Keratinocyte (primary cell): ENCODE data around the gene ARID3C. TPM values are rescaled to one million over a fixed set of nuclear protein-coding genes. Genes with fewer than 3 reads are reported as not detected.

Experiments used
- DNase-seq: peaks from one replicate; pipeline ENCODE4 v3.0.0-alpha.2; 2011; ENCODE audit warnings: low read depth, missing footprints, low spot score
- FAIRE-seq: peaks from 2 replicates; lab custom pipeline; 2011; peaks lifted over from hg19 to GRCh38; lab: Jason Lieb, UNC
- H2AFZ ChIP-seq: 2 replicates; pipeline ENCODE4 v1.6.0; 2012; ENCODE audit warnings: low read length, control low read depth, inconsistent platforms; ENCODE audit not compliant: control insufficient read depth
- H3K27ac ChIP-seq: 2 replicates; pipeline ENCODE4 v1.5.1; 2011; ENCODE audit warnings: low read length; ENCODE audit not compliant: control insufficient read depth, insufficient read depth
- H3K27me3 ChIP-seq: 3 replicates; pipeline ENCODE4 v1.6.0; 2011; ENCODE audit warnings: low read length; ENCODE audit not compliant: control insufficient read depth, insufficient read depth; ENCODE audit errors: extremely low read depth
- H3K36me3 ChIP-seq, 2 experiments: 2 replicates in 1 of 2; 3 replicates in 1 of 2; pipeline ENCODE4 v1.5.1; 2011; ENCODE audit warnings: low read length in 2 of 2, mild to moderate bottlenecking in 1 of 2; ENCODE audit not compliant: control insufficient read depth in 2 of 2, insufficient read depth in 2 of 2; ENCODE audit errors: extremely low read depth in 1 of 2
- H3K4me1 ChIP-seq: 3 replicates; pipeline ENCODE4 v1.5.1; 2011; ENCODE audit warnings: low read length; ENCODE audit not compliant: control insufficient read depth, insufficient read depth; ENCODE audit errors: extremely low read depth
- H3K4me2 ChIP-seq: 3 replicates; pipeline ENCODE4 v1.6.0; 2011; ENCODE audit warnings: low read depth, low read length; ENCODE audit not compliant: control insufficient read depth, insufficient read depth; ENCODE audit errors: extremely low read depth
- H3K4me3 ChIP-seq, 3 experiments: fragments of 200-600 bp in 1 of 3; sonication (generic) in 1 of 3; 2 replicates in 2 of 3; 3 replicates in 1 of 3; pipeline ENCODE4 v1.5.1; 2011 to 2016; ENCODE audit warnings: low read length in 3 of 3, mild to moderate bottlenecking in 3 of 3, control low read depth in 2 of 3, inconsistent platforms in 1 of 3, low read depth in 1 of 3, mixed read lengths in 1 of 3, mixed run types in 1 of 3, moderate library complexity in 1 of 3; ENCODE audit not compliant: control insufficient read depth in 2 of 3, insufficient read depth in 2 of 3; ENCODE audit errors: extremely low read depth in 1 of 3
- H3K79me2 ChIP-seq: 2 replicates; pipeline ENCODE4 v1.6.0; 2012; ENCODE audit warnings: low read length; ENCODE audit not compliant: control insufficient read depth, insufficient read depth
- H3K9ac ChIP-seq: 3 replicates; pipeline ENCODE4 v1.6.0; 2011; ENCODE audit warnings: low read length; ENCODE audit not compliant: control insufficient read depth, insufficient read depth; ENCODE audit errors: extremely low read depth
- H3K9me1 ChIP-seq: 3 replicates; pipeline ENCODE4 v1.6.0; 2011; ENCODE audit warnings: low read length; ENCODE audit not compliant: control insufficient read depth, insufficient read depth; ENCODE audit errors: extremely low read depth
- H3K9me3 ChIP-seq: 2 replicates; pipeline ENCODE4 v1.5.1; 2012; ENCODE audit warnings: low read depth, low read length; ENCODE audit not compliant: control insufficient read depth
- H4K20me1 ChIP-seq: 3 replicates; pipeline ENCODE4 v1.6.0; 2011; ENCODE audit warnings: low read length; ENCODE audit not compliant: control insufficient read depth, insufficient read depth; ENCODE audit errors: extremely low read depth
- CTCF ChIP-seq, 3 experiments: IDR thresholded peaks in 1 of 3; conservative IDR thresholded peaks in 1 of 3; optimal IDR thresholded peaks in 1 of 3; 2 replicates in 2 of 3; 3 replicates in 1 of 3; pipeline versions ENCODE3 to v1.5.1; 2011; ENCODE audit warnings: low read length in 3 of 3, mild to moderate bottlenecking in 3 of 3, moderate library complexity in 2 of 3, control low read depth in 1 of 3, inconsistent platforms in 1 of 3; ENCODE audit not compliant: insufficient read depth in 2 of 3; ENCODE audit errors: extremely low read depth in 1 of 3
- EZH2 ChIP-seq: IDR thresholded peaks from one replicate; pipeline ENCODE4 v1.6.1; 2012; ENCODE audit warnings: inconsistent platforms, mild to moderate bottlenecking, low read length, moderate library complexity
- dilution Hi-C: fragments of 300-500 bp; cut with MboI; formaldehyde crosslinking; loops from one replicate; pipeline ENCODE4 v1.7.0; 2020; ENCODE audit warnings: low sequenced_read_pairs; ENCODE audit not compliant: extremely low pct_ligation_motif_present
- polyA plus RNA-seq, 5 experiments: library from polyadenylated mRNA; depleted of rRNA in 3 of 5; stranded (reverse) in 3 of 5; stranded (forward) in 1 of 5; unstranded in 1 of 5; fragments of >200 nt; gene quantifications; 1 replicate in 1 of 5; 2 replicates in 3 of 5; 3 replicates in 1 of 5; pipeline versions ENCODE4 v1.2.1 to v1.2.3, GENCODE V29; 2011 to 2012; ENCODE audit warnings: missing spikeins in 2 of 5, low read depth in 1 of 5, low replicate concordance in 1 of 5

Gene ARID3C
- polyA plus RNA-seq, 1 donor (not counting 4 experiments of a cell fraction or from before 2014, with no cell fraction given), result not detected

- H2AFZ ChIP-seq, result no peak overlapping the region
- H4K20me1 ChIP-seq, result no peaks in the 10 kb centered on the region
- FAIRE-seq (no peak), DNase-seq (no peak)
- H3K9me1 ChIP-seq, result no peaks in the 10 kb centered on the region
- TF ChIP-seq CTCF (optimal IDR thresholded peaks at IDR 0.05 in 1 of 3, IDR thresholded peaks at IDR 0.05 in 1 of 3, conservative IDR thresholded peaks at IDR 0.05 in 1 of 3; ENCODE audit: extremely low read depth in 1 of 3, insufficient read depth in 2 of 3, low read length in 3 of 3) (no peak), EZH2 (no peak)
- no peaks in the 10 kb centered on the region for H3K9me3 ChIP-seq
- no peak overlapping the region for H3K27ac ChIP-seq
- no peak overlapping the region for H3K4me2 ChIP-seq
- H3K27me3 ChIP-seq, result peaks cover 5% of the 10 kb centered on the region
- H3K79me2 ChIP-seq, result peaks cover 2% of the 10 kb centered on the region
- no peak overlapping the region for H3K4me3 ChIP-seq
- peaks cover 19% of the 10 kb centered on the region for H3K4me1 ChIP-seq
- H3K9ac ChIP-seq, result no peak overlapping the region
- dilution Hi-C loops, result no loop called here
- peaks cover 2 to 13% of the 10 kb centered on the region in 2 experiments for H3K36me3 ChIP-seq
Observed at GRCh38 chr9:34653151-34654072, 24.5 kb upstream of the ARID3C start.

GRCh38 chr9:34652602-34653000, 23.7 kb upstream of the ARID3C start:
- H3K36me3 ChIP-seq, result peaks cover 7 to 13% of the 10 kb centered on the region in 2 experiments
- H3K4me2 ChIP-seq, result peak overlapping the region; percentile 92
- H4K20me1 ChIP-seq, result no peaks in the 10 kb centered on the region
- dilution Hi-C loops, result no loop called here
- peaks cover 5% of the 10 kb centered on the region for H3K27me3 ChIP-seq
- H3K4me1 ChIP-seq, result peaks cover 28% of the 10 kb centered on the region
- H3K9ac ChIP-seq, result no peak overlapping the region
- H3K4me3 ChIP-seq, result peak overlapping the region in 1 of 3 experiments; percentile 66
- no peak for DNase-seq
- peaks cover 7% of the 10 kb centered on the region for H3K79me2 ChIP-seq
- no peak overlapping the region for H2AFZ ChIP-seq
- FAIRE-seq, result no peak
- no peak overlapping the region for H3K27ac ChIP-seq
- H3K9me3 ChIP-seq, result no peaks in the 10 kb centered on the region
- no peak for TF ChIP-seq EZH2
- TF ChIP-seq CTCF (optimal IDR thresholded peaks at IDR 0.05 in 1 of 3, IDR thresholded peaks at IDR 0.05 in 1 of 3, conservative IDR thresholded peaks at IDR 0.05 in 1 of 3; ENCODE audit: extremely low read depth in 1 of 3, insufficient read depth in 2 of 3, low read length in 3 of 3), result no peak
- H3K9me1 ChIP-seq, result no peaks in the 10 kb centered on the region
